ENCODE results near the gene NEURL1.

GRCh38 chr10:103517234-103518085, 24.0 kb downstream of the NEURL1 start:
- TF ChIP-seq CTCF (IDR thresholded peaks at IDR 0.05) (no peak), POLR2A (IDR thresholded peaks at IDR 0.05) (no peak)

Data from Peyer's patch (tissue), 4 donors.